NB4 (cell line): Measurements from ENCODE around the gene MAFF.

Experiments used
- DNase-seq: peaks from one replicate; pipeline ENCODE4 v3.0.0; 2010; ENCODE audit warnings: low read depth
- H3K4me3 ChIP-seq: one replicate; pipeline ENCODE4 v1.5.1; 2011; ENCODE audit warnings: mild to moderate bottlenecking, low read depth, low read length, moderate library complexity
- MAX ChIP-seq: IDR thresholded peaks from 2 replicates; pipeline ENCODE4 v1.6.1; 2011; ENCODE audit warnings: low read depth, low read length
- MYC ChIP-seq: IDR thresholded peaks from 2 replicates; pipeline ENCODE4 v1.6.1; 2011; ENCODE audit warnings: low read depth, low read length
- POLR2A ChIP-seq: IDR thresholded peaks from 2 replicates; pipeline ENCODE4 v1.6.1; 2011; ENCODE audit warnings: mild to moderate bottlenecking; ENCODE audit not compliant: insufficient read length; ENCODE audit errors: extremely low read depth
- TF ChIP-seq, protein P1 (sequence below): IDR thresholded peaks from one replicate; pipeline ENCODE4 v1.5.1; 2012; ENCODE audit warnings: low read depth, low read length

MAFF gene

DNA sequence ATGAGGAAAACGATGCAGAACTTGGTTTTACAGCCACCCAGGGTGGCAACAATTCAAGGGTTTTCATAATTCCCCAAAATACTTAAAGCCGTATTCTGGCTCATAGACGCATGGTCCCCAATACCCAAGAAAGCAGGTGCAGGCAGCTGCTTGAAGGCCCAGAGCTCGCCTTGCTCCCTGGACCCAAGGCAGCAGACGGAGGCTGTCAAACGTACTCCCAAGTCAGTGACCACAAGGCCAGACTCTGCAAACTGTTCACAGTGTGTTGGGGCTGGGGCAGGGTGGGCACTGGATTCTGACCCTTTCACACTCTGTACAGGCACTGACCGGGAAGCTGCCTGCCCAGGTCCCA is 49.5 kb downstream of the MAFF start:
- no peak overlapping the region for H3K4me3 ChIP-seq
- DNase-seq = no peak
- TF ChIP-seq MYC = no peak
- TF ChIP-seq, protein P1, sequence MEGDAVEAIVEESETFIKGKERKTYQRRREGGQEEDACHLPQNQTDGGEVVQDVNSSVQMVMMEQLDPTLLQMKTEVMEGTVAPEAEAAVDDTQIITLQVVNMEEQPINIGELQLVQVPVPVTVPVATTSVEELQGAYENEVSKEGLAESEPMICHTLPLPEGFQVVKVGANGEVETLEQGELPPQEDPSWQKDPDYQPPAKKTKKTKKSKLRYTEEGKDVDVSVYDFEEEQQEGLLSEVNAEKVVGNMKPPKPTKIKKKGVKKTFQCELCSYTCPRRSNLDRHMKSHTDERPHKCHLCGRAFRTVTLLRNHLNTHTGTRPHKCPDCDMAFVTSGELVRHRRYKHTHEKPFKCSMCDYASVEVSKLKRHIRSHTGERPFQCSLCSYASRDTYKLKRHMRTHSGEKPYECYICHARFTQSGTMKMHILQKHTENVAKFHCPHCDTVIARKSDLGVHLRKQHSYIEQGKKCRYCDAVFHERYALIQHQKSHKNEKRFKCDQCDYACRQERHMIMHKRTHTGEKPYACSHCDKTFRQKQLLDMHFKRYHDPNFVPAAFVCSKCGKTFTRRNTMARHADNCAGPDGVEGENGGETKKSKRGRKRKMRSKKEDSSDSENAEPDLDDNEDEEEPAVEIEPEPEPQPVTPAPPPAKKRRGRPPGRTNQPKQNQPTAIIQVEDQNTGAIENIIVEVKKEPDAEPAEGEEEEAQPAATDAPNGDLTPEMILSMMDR = no peak
- no peak for TF ChIP-seq MAX
- TF ChIP-seq POLR2A = no peak

GRCh38 chr22:38255697-38256096 is 53.9 kb downstream of the MAFF start:
- TF ChIP-seq, protein P1 = no peak
- TF ChIP-seq MYC (no peak), POLR2A (no peak), MAX (no peak)
- no peak overlapping the region for H3K4me3 ChIP-seq
- no peak for DNase-seq

DNA sequence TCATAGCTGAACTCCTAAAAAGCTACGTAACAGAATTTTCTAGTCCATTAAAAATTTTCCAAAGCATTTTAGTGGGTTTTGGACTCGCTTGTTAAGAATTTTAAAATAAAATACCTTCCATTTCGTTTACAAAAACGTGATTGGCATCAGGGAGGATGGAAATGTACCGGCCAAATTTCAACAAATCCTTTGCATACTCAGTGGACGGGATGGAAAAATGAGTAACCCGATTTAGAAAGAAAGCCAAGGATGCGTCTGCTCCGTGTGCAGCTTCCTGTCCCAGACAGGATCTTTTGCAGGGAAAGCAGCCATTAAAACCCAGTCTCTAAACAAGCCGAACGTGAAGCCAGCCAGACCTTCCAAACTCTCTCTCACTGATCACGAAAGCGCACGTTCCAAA is 55.4 kb downstream of the MAFF start:
- DNase-seq = no peak
- no peak overlapping the region for H3K4me3 ChIP-seq
- no peak for TF ChIP-seq MAX
- TF ChIP-seq POLR2A = no peak
- TF ChIP-seq MYC = no peak
- TF ChIP-seq, protein P1 = no peak

- no peak overlapping the region for H3K4me3 ChIP-seq
- DNase-seq = no peak
- no peak for TF ChIP-seq POLR2A
- no peak for TF ChIP-seq MYC
- TF ChIP-seq MAX = no peak
- TF ChIP-seq, protein P1 = no peak
Measured at GRCh38 chr22:38257650-38258250, 56.0 kb downstream of the MAFF start.

GRCh38 chr22:38258895-38259294 is 57.1 kb downstream of the MAFF start:
- DNase-seq = no peak
- TF ChIP-seq MAX (no peak), POLR2A (no peak), MYC (no peak)
- TF ChIP-seq, protein P1 = no peak
- no peak overlapping the region for H3K4me3 ChIP-seq
